Measurements from ENCODE around the gene AGGF1. TPM values are rescaled to one million over a fixed set of nuclear protein-coding genes. Genes with fewer than 3 reads are reported as not detected.

Gene AGGF1
- polyA plus RNA-seq, 1 experiment = 22.8 TPM

- ChIA-PET POLR2A (no interaction called here), CTCF (no interaction called here)
- no peak for DNase-seq (ENCODE audit: low read depth, low spot score)
- H3K4me3 ChIP-seq (ENCODE audit: low read depth, low read length) = no peak overlapping the region
- H3K9me3 ChIP-seq (ENCODE audit: control insufficient read depth, insufficient read depth, low read length) = no peaks in the 10 kb centered on the region
- H3K27ac ChIP-seq (ENCODE audit: low read depth, low read length) = no peak overlapping the region
- H3K27me3 ChIP-seq (ENCODE audit: control insufficient read depth, insufficient read depth, low read length) = no peaks in the 10 kb centered on the region
- TF ChIP-seq CTCF (IDR thresholded peaks at IDR 0.05; ENCODE audit: low read depth, low read length) = no peak
Observed at GRCh38 chr5:77033338-77033737, 3.1 kb downstream of the AGGF1 start.

GRCh38 chr5:77035950-77036349, 5.7 kb downstream of the AGGF1 start:
- Histone ChIP-seq H3K27ac (ENCODE audit: low read depth, low read length) (no peak overlapping the region), H3K27me3 (ENCODE audit: control insufficient read depth, insufficient read depth, low read length) (no peaks in the 10 kb centered on the region), H3K4me3 (ENCODE audit: low read depth, low read length) (no peak overlapping the region), H3K9me3 (ENCODE audit: control insufficient read depth, insufficient read depth, low read length) (no peaks in the 10 kb centered on the region)
- DNase-seq (ENCODE audit: low read depth, low spot score) = no peak
- ChIA-PET CTCF (no interaction called here), POLR2A (no interaction called here)
- no peak for TF ChIP-seq CTCF (IDR thresholded peaks at IDR 0.05; ENCODE audit: low read depth, low read length)

GRCh38 chr5:77046416-77047073, 16.3 kb downstream of the AGGF1 start:
- Histone ChIP-seq H3K4me3 (ENCODE audit: low read depth, low read length) (no peak overlapping the region), H3K9me3 (ENCODE audit: control insufficient read depth, insufficient read depth, low read length) (no peaks in the 10 kb centered on the region), H3K27me3 (ENCODE audit: control insufficient read depth, insufficient read depth, low read length) (no peaks in the 10 kb centered on the region), H3K27ac (ENCODE audit: low read depth, low read length) (no peak overlapping the region)
- ChIA-PET POLR2A (no interaction called here), CTCF (no interaction called here)
- DNase-seq (ENCODE audit: low read depth, low spot score) = no peak
- TF ChIP-seq CTCF (IDR thresholded peaks at IDR 0.05; ENCODE audit: low read depth, low read length) = no peak

- H3K27ac ChIP-seq (ENCODE audit: low read depth, low read length) = no peak overlapping the region
- DNase-seq (ENCODE audit: low read depth, low spot score) = no peak
- no peak overlapping the region for H3K4me3 ChIP-seq (ENCODE audit: low read depth, low read length)
- H3K27me3 ChIP-seq (ENCODE audit: control insufficient read depth, insufficient read depth, low read length) = no peaks in the 10 kb centered on the region
- TF ChIP-seq CTCF (IDR thresholded peaks at IDR 0.05; ENCODE audit: low read depth, low read length) = no peak
- ChIA-PET CTCF (interaction anchor here (1.7 kb wide), 1 partner anchor 13 kb away, joined by 3 read pairs; no protein-coding TSS in a partner anchor), POLR2A (no interaction called here)
- no peaks in the 10 kb centered on the region for H3K9me3 ChIP-seq (ENCODE audit: control insufficient read depth, insufficient read depth, low read length)
Observed at GRCh38 chr5:77064040-77064439, 33.8 kb downstream of the AGGF1 start.

- Histone ChIP-seq H3K27ac (ENCODE audit: low read depth, low read length) (no peak overlapping the region), H3K27me3 (ENCODE audit: control insufficient read depth, insufficient read depth, low read length) (no peaks in the 10 kb centered on the region), H3K9me3 (ENCODE audit: control insufficient read depth, insufficient read depth, low read length) (no peaks in the 10 kb centered on the region), H3K4me3 (ENCODE audit: low read depth, low read length) (no peak overlapping the region)
- POLR2A ChIA-PET = no interaction called here
- DNase-seq (ENCODE audit: low read depth, low spot score) = no peak
- CTCF ChIA-PET = interaction anchor here (1.0 kb wide), 1 partner anchor 13 kb away, joined by 3 read pairs; no protein-coding TSS in a partner anchor
- no peak for TF ChIP-seq CTCF (IDR thresholded peaks at IDR 0.05; ENCODE audit: low read depth, low read length)
Observed at GRCh38 chr5:77065256-77065655, 35.1 kb downstream of the AGGF1 start.

Data from AG04450 (cell line).